Measurements from ENCODE around the gene MPP4.
"Not testable (repeated sequence)": the region's sequence is repeated elsewhere in the genome, so short reads cannot be mapped to it uniquely, and the experiment has no call there.

Gene MPP4

DNA sequence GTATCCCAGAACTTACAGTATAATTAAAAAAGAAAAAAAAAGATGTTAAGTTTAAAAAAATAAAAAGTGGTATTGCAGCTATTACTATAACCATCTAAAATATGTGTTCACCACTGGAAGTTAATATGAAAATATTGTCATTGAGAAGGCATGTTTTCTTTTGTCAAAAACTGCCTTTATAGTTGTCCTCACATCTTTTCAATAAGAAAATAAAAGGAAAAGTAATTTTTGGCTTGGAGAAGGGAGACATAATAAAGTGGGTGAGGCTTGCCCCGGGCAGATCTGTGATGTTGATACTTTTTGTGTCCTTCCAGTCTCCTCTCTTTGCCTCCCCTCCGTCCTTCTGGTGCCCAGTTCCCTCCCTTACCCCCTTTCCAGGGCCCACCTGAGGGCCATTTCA, 24.9 kb downstream of the MPP4 start:
- no peak overlapping the region for H3K4me3 ChIP-seq (ENCODE audit: low read depth, low read length)

DNA sequence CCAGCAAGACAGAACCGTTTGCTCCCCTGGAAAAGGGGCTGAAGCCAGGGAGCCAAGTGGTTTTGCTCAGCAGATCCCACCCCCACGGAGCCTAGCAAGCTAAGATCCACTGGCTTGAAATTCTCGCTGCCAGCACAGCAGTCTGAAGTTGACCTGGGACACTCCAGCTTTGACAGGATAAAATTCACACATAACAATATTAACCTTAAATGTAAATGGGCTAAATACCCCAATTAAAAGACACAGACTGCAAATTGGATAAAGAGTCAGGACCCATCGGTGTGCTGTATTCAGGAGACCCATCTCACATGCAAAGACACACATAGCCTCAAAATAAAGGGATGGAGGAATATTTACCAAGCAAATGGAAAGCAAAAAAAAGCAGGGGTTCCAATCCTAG, 27.2 kb downstream of the MPP4 start:
- not testable (repeated sequence) for H3K4me3 ChIP-seq (ENCODE audit: low read depth, low read length)

DNA sequence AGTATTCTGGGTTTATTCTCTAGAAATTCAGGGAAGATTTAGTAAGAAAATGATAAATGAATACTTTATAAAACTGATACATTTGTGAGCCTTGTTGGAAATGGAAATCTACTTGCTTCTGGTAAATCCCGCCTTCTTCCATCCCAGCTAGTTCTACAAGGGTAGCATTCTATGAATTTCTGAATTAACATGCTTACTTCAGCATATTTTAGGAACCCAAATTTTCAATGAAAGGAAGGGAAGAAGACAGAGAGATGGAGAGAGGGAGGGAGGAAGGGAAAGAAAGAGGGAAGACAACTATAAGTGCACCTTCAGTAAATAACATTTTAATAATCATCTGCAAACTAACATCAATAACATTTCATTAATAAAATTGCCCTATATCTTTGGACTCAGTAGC, 28.6 kb downstream of the MPP4 start:
- H3K4me3 ChIP-seq (ENCODE audit: low read depth, low read length): no peak overlapping the region

DNA sequence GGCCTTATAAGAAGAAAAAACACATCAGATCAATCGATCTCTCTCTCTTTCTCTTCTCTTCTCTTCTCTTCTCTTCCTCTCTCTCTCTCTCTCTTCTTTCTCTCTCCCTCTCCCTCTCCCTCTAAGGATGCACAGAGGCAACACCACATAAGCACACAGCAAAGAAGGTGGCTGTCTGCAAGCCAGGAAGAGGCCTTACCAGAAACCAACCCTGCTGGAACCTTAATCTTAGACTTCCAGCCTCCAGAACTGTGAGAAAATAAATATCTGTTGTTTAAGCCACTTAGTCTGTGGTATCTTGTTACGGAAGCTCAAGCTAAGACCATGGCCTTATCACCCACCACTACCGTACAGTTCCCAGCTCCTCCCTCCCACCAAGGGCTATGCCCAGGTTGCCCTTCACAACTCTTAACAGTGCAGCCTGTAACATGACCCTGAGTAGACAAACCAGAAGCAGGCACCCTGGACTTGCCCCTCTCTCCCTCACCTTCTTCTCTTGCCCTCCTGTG, 30.0 kb downstream of the MPP4 start:
- no peak overlapping the region for H3K4me3 ChIP-seq (ENCODE audit: low read depth, low read length)

DNA sequence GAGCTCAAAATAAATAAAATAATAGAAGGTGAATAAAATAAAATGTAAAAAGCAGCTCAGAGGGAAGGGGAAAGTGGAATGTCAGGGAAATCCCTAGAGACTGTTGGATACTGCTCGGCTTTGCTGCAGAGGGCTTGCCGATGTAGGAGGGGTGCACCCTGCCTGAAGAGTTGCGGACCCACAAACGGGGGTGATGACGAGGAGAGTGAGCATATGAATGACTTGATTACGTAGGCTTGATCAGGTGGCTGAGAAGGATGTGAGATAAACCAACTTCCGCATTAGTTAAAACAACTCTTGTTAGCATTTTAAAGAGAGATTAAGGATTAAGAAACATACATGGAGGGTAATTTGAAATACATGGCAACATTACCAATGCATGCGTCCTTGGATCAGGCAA, 34.1 kb downstream of the MPP4 start:
- no peak overlapping the region for H3K4me3 ChIP-seq (ENCODE audit: low read depth, low read length)

DNA sequence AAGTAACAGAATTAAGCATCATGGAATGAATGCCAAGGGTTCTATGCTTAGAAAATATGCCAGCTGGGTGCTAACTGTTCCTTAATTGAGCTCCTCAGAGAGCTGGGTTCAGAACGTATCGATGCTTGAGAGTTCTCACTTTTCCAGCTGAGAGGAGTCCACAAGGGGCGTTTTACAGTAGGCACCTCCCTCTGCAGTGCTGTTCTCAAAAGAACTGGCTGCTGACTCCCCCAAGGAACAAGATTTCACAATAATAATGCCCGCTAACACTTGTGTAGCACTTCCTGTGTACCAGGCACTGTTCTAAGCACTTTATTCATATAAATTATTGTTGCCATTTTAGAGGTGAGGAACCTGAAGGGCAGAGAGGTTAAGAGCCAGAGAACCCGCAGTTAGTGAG, 37.1 kb downstream of the MPP4 start:
- no peak overlapping the region for H3K4me3 ChIP-seq (ENCODE audit: low read depth, low read length)

DNA sequence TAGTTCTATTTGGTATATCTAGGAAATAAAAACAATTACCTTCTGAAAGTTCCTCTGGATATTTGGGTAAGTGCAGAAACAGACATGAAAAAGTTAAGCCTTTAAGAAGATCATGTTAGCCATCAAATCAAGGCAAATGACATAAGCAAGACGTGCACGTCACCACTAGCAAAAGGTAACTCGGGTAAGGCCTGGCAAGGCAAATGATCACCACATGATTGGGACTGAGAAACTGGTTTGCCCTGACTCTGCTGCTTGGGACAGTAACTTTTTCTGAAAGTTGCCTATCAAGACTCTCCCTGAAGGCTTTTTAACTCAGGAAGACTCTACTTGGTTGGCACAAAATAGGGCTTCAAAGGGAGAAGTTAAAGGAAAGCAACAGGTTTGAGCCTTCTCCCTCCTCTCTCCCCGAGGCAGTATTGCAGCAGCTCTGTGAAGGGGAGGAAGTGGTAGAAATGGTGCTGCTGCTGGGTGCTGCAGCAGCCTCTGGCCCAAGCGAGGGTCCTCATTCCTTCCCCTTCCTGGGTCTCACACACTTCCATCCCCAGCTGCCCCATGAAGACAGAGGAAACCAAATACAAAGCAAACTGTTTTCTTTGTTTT, 38.0 kb downstream of the MPP4 start:
- no peak overlapping the region for H3K4me3 ChIP-seq (ENCODE audit: low read depth, low read length)

DNA sequence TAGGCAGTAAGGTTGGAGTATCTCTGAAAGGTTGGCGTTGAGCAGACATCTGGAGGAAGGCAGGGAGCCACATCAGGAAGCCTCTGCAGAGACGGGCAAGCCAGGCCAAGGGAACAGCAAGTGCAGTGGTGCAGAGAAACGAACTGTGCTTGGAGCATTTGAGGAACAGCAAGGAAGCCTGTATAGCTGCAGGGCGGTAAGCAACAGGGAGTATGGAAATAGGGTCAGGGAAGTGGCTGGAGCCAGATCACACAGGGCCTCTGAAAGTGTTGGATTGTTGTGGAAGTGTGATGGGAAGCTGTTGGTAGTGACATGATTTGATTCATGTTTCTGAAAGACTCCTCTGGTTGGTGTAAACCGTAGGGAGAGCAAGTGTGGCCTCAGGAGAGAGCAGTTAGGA, 41.7 kb downstream of the MPP4 start:
- no peak overlapping the region for H3K4me3 ChIP-seq (ENCODE audit: low read depth, low read length)

DNA sequence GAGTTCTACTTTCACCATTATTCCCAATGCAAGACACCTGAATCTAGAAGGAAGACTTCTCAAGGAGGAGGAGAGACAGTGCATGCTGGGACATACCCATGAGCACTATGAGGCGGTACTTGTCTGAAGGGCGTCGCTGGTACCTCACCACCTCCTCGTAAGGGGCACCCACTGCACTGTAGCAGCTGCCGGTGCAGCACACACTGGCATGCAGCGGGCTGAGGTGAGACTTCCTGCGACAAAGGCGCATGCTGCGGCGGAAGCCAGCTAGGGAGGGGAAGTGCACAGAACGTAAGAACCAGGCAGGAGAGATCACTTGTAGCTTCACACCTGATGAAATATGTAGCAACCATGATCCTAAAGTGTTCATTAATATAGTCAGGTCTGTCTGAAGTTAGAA, 42.3 kb downstream of the MPP4 start:
- no peak overlapping the region for H3K4me3 ChIP-seq (ENCODE audit: low read depth, low read length)

DNA sequence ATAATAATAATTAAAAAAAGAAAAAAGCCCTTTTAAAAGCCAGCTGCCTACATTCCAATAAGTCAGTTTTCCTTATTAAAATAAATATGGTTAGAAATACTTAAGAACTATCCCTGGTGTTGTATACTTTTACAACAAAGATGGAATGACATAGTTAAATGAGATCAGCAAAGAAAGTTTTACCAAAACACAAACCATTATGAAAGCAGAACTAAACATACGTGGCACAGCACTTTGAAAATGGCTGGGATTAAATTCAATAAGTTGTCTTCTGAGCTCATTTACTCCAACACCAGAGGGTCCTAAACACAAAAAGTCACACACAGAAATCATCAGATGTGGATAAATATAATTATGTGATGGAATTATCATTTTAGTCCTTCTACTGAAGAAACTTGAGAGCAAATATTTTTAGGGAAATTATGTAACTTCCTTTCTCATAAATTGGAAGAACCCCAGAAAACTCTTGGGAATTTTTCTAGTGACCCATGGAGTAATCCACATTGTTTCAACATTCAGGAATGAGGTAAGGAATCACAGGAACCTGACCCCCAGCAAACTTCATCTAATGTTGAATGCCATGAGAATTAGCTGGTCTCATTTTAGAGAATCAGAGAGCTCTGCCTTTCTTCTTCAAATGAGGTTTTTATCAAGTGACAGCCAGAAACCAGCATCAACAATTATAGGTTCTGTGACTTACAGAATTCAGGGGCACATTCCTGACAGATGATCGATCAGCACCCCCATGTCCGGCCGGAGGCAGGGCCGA, 43.6 kb downstream of the MPP4 start:
- no peak overlapping the region for H3K4me3 ChIP-seq (ENCODE audit: low read depth, low read length)

DNA sequence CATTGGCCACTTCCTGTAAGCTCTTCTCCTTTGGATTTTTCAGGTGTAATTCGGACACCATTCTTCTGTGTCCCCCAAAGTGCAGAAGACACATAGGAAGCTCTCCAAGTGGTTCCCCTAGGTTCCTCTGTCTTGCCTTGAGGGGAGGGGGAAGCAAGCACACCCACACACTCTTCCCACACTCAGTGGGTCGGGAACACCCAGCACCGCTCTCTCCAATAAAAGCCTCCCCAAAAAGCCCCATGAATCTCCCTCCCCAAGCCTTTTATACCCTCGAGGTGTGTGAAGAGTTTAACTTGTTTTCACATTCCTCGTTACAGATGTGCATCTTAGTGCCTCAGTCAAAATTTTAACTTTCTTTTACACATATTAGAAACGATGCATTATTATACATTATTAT, 45.2 kb downstream of the MPP4 start:
- H3K4me3 ChIP-seq (ENCODE audit: low read depth, low read length): no peak overlapping the region

DNA sequence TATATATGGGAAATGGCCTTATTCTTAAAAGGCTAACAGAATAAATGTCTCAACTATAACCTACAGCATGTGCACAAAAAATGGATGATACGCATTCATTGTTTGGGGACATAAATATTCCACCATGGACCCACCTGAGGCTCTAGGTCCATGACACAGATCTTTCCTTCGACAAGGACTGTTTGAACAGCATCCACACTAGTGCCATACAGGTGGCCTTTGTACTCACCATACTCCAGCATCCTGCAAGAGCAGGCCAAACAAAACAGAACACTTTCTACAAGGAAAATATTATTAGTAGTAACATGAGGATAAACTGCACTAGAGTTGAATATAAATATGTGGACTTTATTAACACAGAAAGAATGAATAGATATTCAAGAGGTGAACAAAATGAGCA, 49.0 kb downstream of the MPP4 start:
- H3K4me3 ChIP-seq (ENCODE audit: low read depth, low read length): no peak overlapping the region

DNA sequence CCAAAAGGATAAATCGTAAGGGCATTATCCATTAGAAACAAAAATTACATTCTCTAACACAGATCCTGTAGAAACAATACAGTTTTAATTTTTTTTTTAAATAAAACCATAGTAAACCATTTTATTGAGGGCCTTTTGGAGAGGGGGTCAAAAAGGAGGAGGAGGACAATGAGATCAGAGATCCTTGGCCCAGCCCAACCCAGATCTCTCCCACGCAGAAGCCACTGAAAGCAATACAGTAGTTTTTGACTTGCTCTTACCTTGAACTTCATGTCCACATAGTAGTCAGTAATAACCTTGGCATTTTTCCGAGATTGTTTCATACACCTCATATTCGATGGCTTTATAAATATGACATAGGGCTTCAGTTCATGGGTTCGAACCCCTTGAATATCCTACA, 51.0 kb downstream of the MPP4 start:
- no peak overlapping the region for H3K4me3 ChIP-seq (ENCODE audit: low read depth, low read length)

DNA sequence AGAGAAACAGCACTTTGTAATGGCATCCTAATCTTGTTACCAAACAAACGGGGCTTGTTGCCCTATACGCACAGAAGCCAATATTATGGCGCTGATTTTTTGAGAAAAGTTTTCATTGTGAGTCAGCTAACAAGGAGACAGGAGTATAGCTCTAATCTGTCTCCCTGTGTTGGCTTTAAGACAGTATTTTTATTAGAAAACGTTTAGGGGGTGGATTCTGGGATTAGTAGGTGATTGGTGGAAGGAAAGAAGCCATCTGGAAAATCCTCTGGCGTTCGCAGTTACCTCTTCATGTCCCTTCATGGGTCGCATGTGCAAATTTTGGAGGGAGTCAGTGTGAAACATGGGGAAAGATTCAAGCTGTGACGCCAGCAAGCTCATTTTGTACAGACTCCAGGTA, 54.4 kb downstream of the MPP4 start:
- peak overlapping the region; percentile 78 for H3K4me3 ChIP-seq (ENCODE audit: low read depth, low read length)

DNA sequence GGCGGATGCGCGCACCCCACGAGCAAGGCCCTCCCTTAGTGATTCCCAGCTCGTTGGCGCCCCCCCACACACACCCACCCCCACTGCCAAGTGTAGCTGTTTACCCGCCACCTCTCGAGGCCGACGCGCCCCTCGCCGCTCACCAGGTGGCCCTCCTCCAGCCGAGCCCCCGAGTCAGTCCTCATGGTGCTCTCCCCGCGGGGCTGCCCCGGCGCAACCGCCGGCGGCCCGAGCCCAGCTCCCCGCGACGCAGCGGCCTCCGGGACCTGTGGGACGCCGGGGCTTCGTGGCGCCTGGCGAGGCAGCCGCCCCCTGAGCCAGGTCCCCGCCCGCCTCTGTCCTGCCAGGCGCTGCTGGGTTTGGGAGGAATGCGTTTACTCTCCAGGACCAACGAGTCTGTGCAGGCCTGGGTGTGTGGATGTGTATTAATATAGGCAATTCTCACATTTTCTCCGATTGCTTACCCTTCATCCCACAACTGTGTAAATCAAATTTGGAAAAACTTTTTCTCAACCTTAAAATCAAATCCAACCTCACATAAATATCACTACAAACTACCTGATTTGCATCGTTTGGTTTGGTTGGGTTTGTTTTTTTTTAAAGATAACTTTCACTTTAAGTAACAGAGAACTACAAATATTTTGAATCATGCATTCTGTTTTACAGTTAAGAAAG, 55.1 kb downstream of the MPP4 start, which contains the start of gene TMEM237:
Gene TMEM237, minus strand, starts transcription at position 288 of the 675 bp plus-strand sequence. Its CDS starts 103 bp downstream, at position 185.
- peak within 1 kb of the TSS; percentile 78 for H3K4me3 ChIP-seq (ENCODE audit: low read depth, low read length)

DNA sequence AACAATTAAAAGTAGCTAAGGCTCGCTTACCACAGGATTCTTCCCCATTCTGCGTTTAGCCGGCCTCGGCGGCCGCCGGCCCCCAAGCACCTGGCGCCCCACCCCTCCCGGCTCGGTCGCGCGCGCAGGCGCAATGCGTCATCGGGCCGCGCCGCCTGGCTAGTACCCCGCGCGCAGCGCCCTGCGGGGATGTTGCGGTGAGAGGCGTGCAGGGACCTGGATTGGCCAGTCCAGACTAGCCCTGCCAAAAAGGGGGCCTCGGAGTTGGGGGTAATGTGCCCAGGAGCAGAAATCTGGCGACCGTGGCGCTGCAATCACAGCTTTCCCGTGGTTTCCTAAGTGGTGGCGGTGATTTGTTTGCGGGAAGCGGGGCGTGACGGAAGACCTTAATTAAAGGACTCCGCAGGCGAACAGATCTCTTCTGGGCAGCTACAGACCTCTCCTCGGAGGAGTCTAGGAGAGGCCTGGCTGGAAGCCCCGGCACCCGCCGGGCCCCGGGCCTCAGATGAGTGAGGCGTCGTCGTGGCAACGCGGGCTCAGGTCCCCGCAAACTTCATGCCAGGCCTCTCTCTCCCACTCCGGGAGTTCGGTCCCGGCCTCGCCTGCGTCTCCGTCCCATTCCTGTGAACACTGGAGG, 55.7 kb downstream of the MPP4 start:
- H3K4me3 ChIP-seq (ENCODE audit: low read depth, low read length): peak overlapping the region; percentile 78

DNA sequence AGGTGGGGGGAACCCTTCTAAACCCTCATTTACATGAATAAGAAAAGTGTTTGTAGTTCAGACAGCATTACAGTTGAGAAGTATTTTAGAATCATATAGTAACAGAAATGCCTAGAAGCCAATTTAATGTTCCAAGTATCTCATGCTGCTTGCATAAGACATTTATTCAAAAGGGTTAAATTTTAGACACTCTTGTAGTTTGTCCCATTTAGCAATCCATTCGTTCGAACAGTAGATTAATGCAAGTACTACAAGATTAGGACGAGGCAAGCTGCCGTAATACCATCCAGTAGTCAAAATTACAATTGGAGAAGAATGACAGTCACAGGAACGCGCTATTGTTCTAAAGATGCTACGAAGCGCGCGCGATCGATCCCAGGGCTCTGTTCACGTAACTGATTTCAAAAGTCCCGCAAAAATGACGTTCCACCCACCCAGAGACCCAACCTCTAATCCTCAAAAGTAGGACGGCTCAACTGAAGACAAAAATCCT, 56.3 kb downstream of the MPP4 start:
- peak overlapping the region; percentile 78 for H3K4me3 ChIP-seq (ENCODE audit: low read depth, low read length)

DNA sequence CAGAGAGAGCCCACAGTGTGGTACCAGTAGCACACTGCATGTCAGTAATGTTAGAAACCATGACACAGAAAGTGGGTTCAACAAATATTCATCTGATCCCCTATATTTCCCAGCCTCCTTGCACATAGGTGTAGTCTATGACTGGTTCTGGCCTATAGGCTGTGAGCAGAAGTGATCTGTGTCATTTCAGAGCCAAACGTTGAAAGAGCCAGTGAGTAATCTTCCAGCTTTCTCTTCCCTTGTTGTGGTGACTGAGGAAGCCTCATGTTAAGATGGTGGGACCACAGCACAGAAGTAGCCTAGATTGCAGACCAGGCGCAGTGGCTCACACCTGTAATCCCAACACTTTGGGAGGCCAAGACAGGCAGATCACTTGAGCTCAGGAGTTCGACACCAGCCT, 59.2 kb downstream of the MPP4 start:
- no peak overlapping the region for H3K4me3 ChIP-seq (ENCODE audit: low read depth, low read length)

DNA sequence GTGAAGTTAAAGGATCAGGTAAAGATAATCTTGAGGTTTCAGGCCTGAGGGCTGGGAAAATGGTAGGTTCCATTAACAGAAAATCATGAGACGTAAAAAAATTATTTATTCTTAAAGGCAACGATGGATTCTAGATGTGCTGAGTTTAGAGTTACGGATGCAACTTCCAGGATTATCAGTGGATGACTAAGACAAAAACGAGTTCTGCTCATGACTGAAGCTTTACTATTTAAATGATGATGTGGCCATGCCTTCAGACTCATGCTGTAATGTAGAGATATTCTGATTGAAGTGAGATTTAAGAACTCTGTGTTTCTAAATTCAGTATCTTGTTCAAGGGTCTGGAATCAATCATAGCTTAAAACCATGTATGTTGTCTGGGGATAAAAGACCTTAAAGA, 60.1 kb downstream of the MPP4 start:
- no peak overlapping the region for H3K4me3 ChIP-seq (ENCODE audit: low read depth, low read length)

DNA sequence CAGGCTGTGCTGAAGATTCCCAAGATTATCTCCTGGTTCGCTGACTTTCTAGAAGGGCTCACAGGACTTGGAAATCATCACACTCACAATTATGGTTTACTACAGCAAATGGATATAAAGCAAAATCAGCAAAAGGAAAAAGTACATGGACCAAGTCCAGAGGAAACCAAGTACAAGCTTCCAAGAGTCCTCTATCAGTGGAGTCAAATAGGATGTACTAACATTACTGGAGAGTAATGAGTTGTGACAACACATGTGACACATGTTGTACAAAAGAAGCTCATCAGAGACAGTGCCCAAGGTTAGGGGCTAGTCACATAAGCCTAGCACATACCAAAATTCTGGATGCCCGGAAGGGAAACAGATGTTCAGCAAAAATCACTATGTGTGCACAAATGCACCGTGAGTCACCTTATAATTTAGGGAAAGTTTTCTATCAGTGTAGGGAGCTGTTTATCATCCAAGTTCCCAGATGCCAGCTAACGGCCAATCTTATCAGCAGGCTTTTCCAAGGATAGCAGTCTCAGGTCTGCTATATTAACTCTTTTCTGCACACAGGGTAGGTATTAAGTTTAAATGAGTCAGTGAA, 64.7 kb downstream of the MPP4 start:
- no peak overlapping the region for H3K4me3 ChIP-seq (ENCODE audit: low read depth, low read length)

DNA sequence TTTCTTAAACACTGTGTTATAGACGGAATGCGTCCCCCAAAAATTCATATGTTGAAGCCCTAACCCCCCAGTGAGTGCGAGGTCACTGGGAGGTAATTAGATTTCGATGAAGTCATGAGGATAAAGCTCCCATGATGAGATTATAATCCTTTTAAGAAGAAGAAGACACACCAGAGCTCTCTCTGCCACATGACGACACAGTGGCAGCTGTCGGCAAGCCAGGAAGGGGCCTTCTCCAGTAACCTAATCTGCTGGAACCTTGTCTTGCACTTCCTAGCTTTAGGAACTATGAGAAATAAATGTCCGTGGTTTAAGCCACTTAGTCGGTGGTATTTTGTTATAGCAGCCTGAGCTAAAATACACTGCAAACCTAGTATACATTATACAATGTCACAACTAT, 67.4 kb downstream of the MPP4 start:
- no peak overlapping the region for H3K4me3 ChIP-seq (ENCODE audit: low read depth, low read length)

Data from iPS-11a (cell line).